OCI-LY3 (cell line): Measurements from ENCODE around the gene SEC16A.
A peak's percentile ranks its signal among the peaks of the same experiment; 100 is the strongest.
"Not testable (repeated sequence)": the region's sequence is repeated elsewhere in the genome, so short reads cannot be mapped to it uniquely, and the experiment has no call there.

ENCODE experiments used
- H2AFZ ChIP-seq: fragments of 200-600, 300-600 bp; shearing (Covaris generic); 2 replicates; pipeline ENCODE4 v1.6.0; 2014; ENCODE audit warnings: antibody characterized with exemption, low read depth, low read length
- H3K27ac ChIP-seq: fragments of 200-600, 300-600 bp; sonication (generic); 2 replicates; pipeline ENCODE4 v1.5.1; 2014; ENCODE audit warnings: mild to moderate bottlenecking, low read length, moderate library complexity, mixed read lengths
- H3K27me3 ChIP-seq: fragments of 200-600, 300-600 bp; sonication (generic); 2 replicates; pipeline ENCODE4 v1.6.1; 2014; ENCODE audit warnings: low read depth, low read length, mixed read lengths
- H3K36me3 ChIP-seq: fragments of 200-600, 300-600 bp; sonication (generic); replicated peaks from 2 replicates; pipeline ENCODE3; 2014; ENCODE audit warnings: low read depth, low read length, mixed read lengths
- H3K4me1 ChIP-seq: fragments of 300-600, 200-600 bp; sonication (generic); 2 replicates; pipeline ENCODE4 v1.6.1; 2014; ENCODE audit warnings: low read length, mixed read lengths
- H3K4me2 ChIP-seq: fragments of 200-600, 300-600 bp; sonication (generic); 2 replicates; pipeline ENCODE4 v1.6.1; 2014; ENCODE audit warnings: low read length, mixed read lengths
- H3K4me3 ChIP-seq: fragments of 300-600, 200-600 bp; sonication (generic); 2 replicates; pipeline ENCODE4 v1.5.1; 2014; ENCODE audit warnings: antibody characterized with exemption, mild to moderate bottlenecking, low read length, moderate library complexity
- H3K79me2 ChIP-seq: fragments of 300-600, 200-600 bp; shearing (Covaris generic); 2 replicates; pipeline ENCODE4 v1.6.1; 2014; ENCODE audit warnings: mild to moderate bottlenecking, low read length, mixed read lengths
- H3K9ac ChIP-seq: fragments of 300-600, 200-600 bp; shearing (Covaris generic); 2 replicates; pipeline ENCODE4 v1.6.0; 2014; ENCODE audit warnings: mild to moderate bottlenecking, low read length, moderate library complexity
- H3K9me3 ChIP-seq: fragments of 200-600, 300-600 bp; shearing (Covaris generic); 2 replicates; pipeline ENCODE4 v1.6.1; 2014; ENCODE audit warnings: low read length, mixed read lengths; ENCODE audit not compliant: insufficient read depth
- H4K20me1 ChIP-seq: fragments of 200-600, 300-600 bp; sonication (generic); 2 replicates; pipeline ENCODE4 v1.6.1; 2016; ENCODE audit warnings: low read length, mixed read lengths; ENCODE audit not compliant: insufficient read depth
- EZH2phosphoT487 ChIP-seq: fragments of 200-600 bp; shearing (Covaris generic); IDR thresholded peaks from 2 replicates; pipeline ENCODE4 v1.6.1; 2018; ENCODE audit warnings: antibody characterized with exemption, mixed run types, low read depth
- TF ChIP-seq, protein P1 (sequence below): fragments of 200-600, 300-600 bp; sonication (generic); IDR thresholded peaks from 2 replicates; pipeline ENCODE4 v1.5.1; 2014; ENCODE audit warnings: antibody characterized with exemption, low read length, low read depth

Gene SEC16A

GRCh38 chr9:136407911-136408310 lies 74.9 kb downstream of the SEC16A start:
- Histone ChIP-seq H3K4me1 (peaks cover 58% of the 10 kb centered on the region), H3K9ac (no peak overlapping the region), H4K20me1 (peaks cover 12% of the 10 kb centered on the region), H3K4me2 (no peak overlapping the region), H3K9me3 (no peaks in the 10 kb centered on the region), H3K79me2 (peaks cover 76% of the 10 kb centered on the region), H3K36me3 (peaks cover 44% of the 10 kb centered on the region), H3K27me3 (no peaks in the 10 kb centered on the region), H2AFZ (no peak overlapping the region), H3K4me3 (no peak overlapping the region), H3K27ac (no peak overlapping the region; the same call in 1 of the 2 replicates)
- TF ChIP-seq, protein P1, sequence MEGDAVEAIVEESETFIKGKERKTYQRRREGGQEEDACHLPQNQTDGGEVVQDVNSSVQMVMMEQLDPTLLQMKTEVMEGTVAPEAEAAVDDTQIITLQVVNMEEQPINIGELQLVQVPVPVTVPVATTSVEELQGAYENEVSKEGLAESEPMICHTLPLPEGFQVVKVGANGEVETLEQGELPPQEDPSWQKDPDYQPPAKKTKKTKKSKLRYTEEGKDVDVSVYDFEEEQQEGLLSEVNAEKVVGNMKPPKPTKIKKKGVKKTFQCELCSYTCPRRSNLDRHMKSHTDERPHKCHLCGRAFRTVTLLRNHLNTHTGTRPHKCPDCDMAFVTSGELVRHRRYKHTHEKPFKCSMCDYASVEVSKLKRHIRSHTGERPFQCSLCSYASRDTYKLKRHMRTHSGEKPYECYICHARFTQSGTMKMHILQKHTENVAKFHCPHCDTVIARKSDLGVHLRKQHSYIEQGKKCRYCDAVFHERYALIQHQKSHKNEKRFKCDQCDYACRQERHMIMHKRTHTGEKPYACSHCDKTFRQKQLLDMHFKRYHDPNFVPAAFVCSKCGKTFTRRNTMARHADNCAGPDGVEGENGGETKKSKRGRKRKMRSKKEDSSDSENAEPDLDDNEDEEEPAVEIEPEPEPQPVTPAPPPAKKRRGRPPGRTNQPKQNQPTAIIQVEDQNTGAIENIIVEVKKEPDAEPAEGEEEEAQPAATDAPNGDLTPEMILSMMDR: no peak
- TF ChIP-seq EZH2phosphoT487: no peak

GRCh38 chr9:136407061-136407460 lies 75.8 kb downstream of the SEC16A start:
- H3K27ac ChIP-seq, H3K4me2 ChIP-seq, H3K27me3 ChIP-seq, H3K4me3 ChIP-seq, H3K9me3 ChIP-seq, H2AFZ ChIP-seq, H3K9ac ChIP-seq: not testable (repeated sequence)
- Histone ChIP-seq H3K4me1 (peaks cover 57% of the 10 kb centered on the region), H3K36me3 (peaks cover 39% of the 10 kb centered on the region), H3K79me2 (peaks cover 68% of the 10 kb centered on the region), H4K20me1 (peaks cover 11% of the 10 kb centered on the region)

DNA sequence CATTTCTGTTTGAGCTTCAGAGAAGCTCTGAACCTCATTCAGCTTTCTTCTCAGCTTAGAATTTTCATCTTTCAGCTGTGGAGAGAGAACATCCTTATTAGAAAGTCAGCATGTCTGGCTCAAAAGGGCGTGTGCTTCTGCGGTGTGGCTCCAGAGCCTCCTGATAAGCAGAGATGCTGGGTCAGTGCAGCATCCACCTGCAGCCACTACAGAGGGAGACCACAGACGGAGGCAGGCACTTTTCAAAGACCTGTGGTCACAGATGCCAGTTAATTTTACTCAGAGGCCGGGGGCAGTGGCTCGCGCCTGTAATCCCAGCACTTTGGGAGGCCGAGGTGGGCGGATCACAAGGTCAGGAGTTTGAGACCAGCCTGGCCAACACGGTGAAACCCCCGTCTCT lies 76.9 kb downstream of the SEC16A start:
- H3K79me2 ChIP-seq: peaks cover 56% of the 10 kb centered on the region
- H3K27ac ChIP-seq: peak overlapping the region; percentile 94
- H2AFZ ChIP-seq, H4K20me1 ChIP-seq, H3K9me3 ChIP-seq, H3K4me3 ChIP-seq, H3K27me3 ChIP-seq: not testable (repeated sequence)
- H3K4me1 ChIP-seq: peaks cover 47% of the 10 kb centered on the region
- peak overlapping the region; percentile 68; the same call in 1 of the 2 replicates for H3K4me2 ChIP-seq
- H3K36me3 ChIP-seq: peaks cover 42% of the 10 kb centered on the region
- H3K9ac ChIP-seq: peak overlapping the region; percentile 3; the same call in 1 of the 2 replicates

DNA sequence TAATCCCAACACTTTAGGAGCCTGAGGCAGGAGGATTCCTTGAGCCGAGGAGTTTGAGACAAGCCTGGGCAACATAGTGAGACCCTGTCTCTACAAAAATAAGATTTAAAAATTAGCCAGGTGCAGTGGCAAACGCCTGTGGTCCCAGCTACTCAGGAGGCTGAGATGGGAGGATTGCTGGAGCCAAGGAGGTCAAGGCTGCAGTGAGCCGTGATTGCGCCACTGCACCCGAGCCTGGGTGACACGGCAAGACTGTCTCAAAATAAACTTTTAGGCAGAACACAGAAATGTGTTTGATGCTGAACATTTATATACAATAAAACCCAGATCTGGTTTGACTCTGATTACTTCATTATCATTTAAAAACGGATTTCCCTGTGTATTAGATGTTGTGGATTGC lies 77.4 kb downstream of the SEC16A start:
- H3K36me3 ChIP-seq: peaks cover 42% of the 10 kb centered on the region
- peak overlapping the region; percentile 94 for H3K27ac ChIP-seq
- peak overlapping the region; percentile 47; the same call in 1 of the 2 replicates for H3K4me3 ChIP-seq
- H3K27me3 ChIP-seq: no peaks in the 10 kb centered on the region
- no peaks in the 10 kb centered on the region for H4K20me1 ChIP-seq
- H3K4me1 ChIP-seq: peaks cover 51% of the 10 kb centered on the region
- H2AFZ ChIP-seq: no peak overlapping the region
- TF ChIP-seq EZH2phosphoT487: no peak
- TF ChIP-seq, protein P1: no peak
- H3K9ac ChIP-seq: peak overlapping the region; percentile 72; the same call in 1 of the 2 replicates
- no peaks in the 10 kb centered on the region for H3K9me3 ChIP-seq
- H3K4me2 ChIP-seq: peak overlapping the region; percentile 68
- H3K79me2 ChIP-seq: peaks cover 52% of the 10 kb centered on the region

DNA sequence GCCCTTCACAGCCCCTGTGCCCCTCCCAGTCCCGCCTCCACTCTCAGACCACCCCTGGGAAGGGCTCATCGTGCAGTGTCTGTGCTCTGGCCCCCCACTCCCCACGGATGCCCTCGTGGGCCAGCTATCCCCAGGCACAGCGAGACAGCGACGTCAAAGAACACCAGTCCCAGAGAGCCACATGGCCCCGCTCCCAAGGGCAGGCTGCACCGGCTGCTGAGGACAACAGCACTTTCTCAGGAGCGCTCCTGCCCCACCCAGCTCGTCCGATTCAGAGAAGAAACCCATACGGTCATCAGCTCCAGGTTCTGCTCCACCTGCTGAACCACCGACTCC lies 78.1 kb downstream of the SEC16A start:
- H3K27ac ChIP-seq: peak overlapping the region; percentile 94
- H3K4me2 ChIP-seq: peak overlapping the region; percentile 68
- peak overlapping the region; percentile 47 for H3K4me3 ChIP-seq
- peak overlapping the region; percentile 72 for H3K9ac ChIP-seq
- no peak overlapping the region for H2AFZ ChIP-seq
- peaks cover 49% of the 10 kb centered on the region for H3K79me2 ChIP-seq
- H3K36me3 ChIP-seq: peaks cover 42% of the 10 kb centered on the region
- H3K9me3 ChIP-seq: no peaks in the 10 kb centered on the region
- no peaks in the 10 kb centered on the region for H3K27me3 ChIP-seq
- H3K4me1 ChIP-seq: peaks cover 54% of the 10 kb centered on the region
- no peak for TF ChIP-seq EZH2phosphoT487
- TF ChIP-seq, protein P1: no peak
- no peaks in the 10 kb centered on the region for H4K20me1 ChIP-seq
